HepG2 (cell line): ENCODE measurements around the gene IQSEC1. TPM values are rescaled to one million over a fixed set of nuclear protein-coding genes. Genes with fewer than 3 reads are reported as not detected.

ENCODE experiments used
- CBX5 ChIP-seq: sonication (generic); formaldehyde crosslinking; IDR thresholded peaks from 2 replicates; pipeline ENCODE4 v1.4.0; 2020; ENCODE audit warnings: missing genetic modification reagents, borderline replicate concordance
- EP300 ChIP-seq, 3 experiments: sonication (generic) in 1 of 3; formaldehyde crosslinking in 1 of 3; IDR thresholded peaks; 2 replicates each; pipeline versions ENCODE4 v1.5.1 to v1.6.1; 2011 to 2020; ENCODE audit warnings: low read depth in 2 of 3, low read length in 2 of 3, borderline replicate concordance in 1 of 3, improper control_type of control experiment in 1 of 3, mild to moderate bottlenecking in 1 of 3, missing genetic modification reagents in 1 of 3, moderate library complexity in 1 of 3
- FOXA1 ChIP-seq, 2 experiments: fragments of 450-650 bp in 1 of 2; sonication (generic) in 1 of 2; formaldehyde crosslinking in 1 of 2; IDR thresholded peaks; 2 replicates each; pipeline versions ENCODE4 v1.4.0 to v1.6.1; 2016 to 2020; ENCODE audit warnings: missing genetic modification reagents in 1 of 2
- FOXC1 ChIP-seq: sonication (generic); formaldehyde crosslinking; IDR thresholded peaks from 2 replicates; pipeline ENCODE4 v1.8.0; 2022; ENCODE audit warnings: mild to moderate bottlenecking, missing genetic modification reagents, borderline replicate concordance
- HOXA3 ChIP-seq: sonication (generic); formaldehyde crosslinking; IDR thresholded peaks from 2 replicates; pipeline ENCODE4 v1.5.0; 2020; ENCODE audit warnings: missing genetic modification reagents
- KDM6A ChIP-seq: IDR thresholded peaks from 2 replicates; pipeline ENCODE4 v1.6.1; 2016; ENCODE audit warnings: low read depth
- PCBP2 ChIP-seq: fragments of 200-400 bp; formaldehyde crosslinking; optimal IDR thresholded peaks from 2 replicates; pipeline ENCODE3; 2018; ENCODE audit warnings: low read length, low read depth; ENCODE audit not compliant: poor library complexity, severe bottlenecking
- PHF21A ChIP-seq: sonication (generic); formaldehyde crosslinking; IDR thresholded peaks from 2 replicates; pipeline ENCODE4 v1.5.0; 2020; ENCODE audit warnings: mild to moderate bottlenecking, missing genetic modification reagents
- SMAD1 ChIP-seq: sonication (generic); formaldehyde crosslinking; IDR thresholded peaks from 2 replicates; pipeline ENCODE4 v1.4.0; 2020; ENCODE audit warnings: missing genetic modification reagents, low read depth, mild to moderate bottlenecking, borderline replicate concordance
- SNRNP70 ChIP-seq: fragments of 200-400 bp; formaldehyde crosslinking; IDR thresholded peaks from 2 replicates; pipeline ENCODE4 v1.6.1; 2017; ENCODE audit warnings: mild to moderate bottlenecking, low read depth, low read length, moderate library complexity
- SOX5 ChIP-seq: IDR thresholded peaks from 2 replicates; pipeline ENCODE4 v1.6.1; 2016; ENCODE audit warnings: borderline replicate concordance
- ZC3H13 ChIP-seq: sonication (generic); formaldehyde crosslinking; IDR thresholded peaks from 2 replicates; pipeline ENCODE4 v1.8.1; 2023; ENCODE audit warnings: mild to moderate bottlenecking, missing genetic modification reagents, moderate library complexity
- ZNF18 ChIP-seq: sonication (generic); formaldehyde crosslinking; IDR thresholded peaks from 2 replicates; pipeline ENCODE4 v1.8.0; 2022; ENCODE audit warnings: mild to moderate bottlenecking, missing genetic modification reagents; ENCODE audit not compliant: insufficient replicate concordance
- ZNF317 ChIP-seq: sonication (generic); formaldehyde crosslinking; IDR thresholded peaks from 2 replicates; pipeline ENCODE4 v1.5.0; 2020; ENCODE audit warnings: mild to moderate bottlenecking, missing genetic modification reagents
- ZNF407 ChIP-seq: sonication (generic); formaldehyde crosslinking; IDR thresholded peaks from one replicate; pipeline ENCODE4 v1.5.1; 2020; ENCODE audit warnings: mild to moderate bottlenecking, missing genetic modification reagents; ENCODE audit errors: not compliant biosample characterization
- polyA plus RNA-seq, 8 experiments: library from polyadenylated mRNA; depleted of rRNA in 3 of 8; stranded (reverse) in 7 of 8; unstranded in 1 of 8; fragments of >200 nt; fragmentation: Illumina TruSeq in 4 of 8; extraction: Trizol in 4 of 8; gene quantifications; 2 replicates each; pipeline versions ENCODE4 v1.2.1 to v1.2.3, GENCODE V29; 2011 to 2016; ENCODE audit warnings: low read depth in 4 of 8, missing spikeins in 1 of 8, mixed read lengths in 1 of 8; ENCODE audit not compliant: insufficient read depth in 1 of 8
- total RNA-seq, 5 experiments: library from RNA; depleted of rRNA; stranded (reverse); fragments of >200 nt; fragmentation: Illumina TruSeq; extraction: Trizol; gene quantifications; 2 replicates each; pipeline ENCODE4 v1.2.3, GENCODE V29; 2016; ENCODE audit warnings: low read depth in 1 of 5
- TF ChIP-seq, protein P1 (sequence below): sonication (generic); formaldehyde crosslinking; IDR thresholded peaks from 2 replicates; pipeline ENCODE4 v1.4.0; 2020; ENCODE audit warnings: mild to moderate bottlenecking, low read depth, missing genetic modification reagents

The IQSEC1 gene
- total and polyA plus RNA-seq, 2 of the 13 experiments (the other 11 are each of a cell fraction or from before 2014, with no cell fraction given): 17.4 to 20.2 TPM

GRCh38 chr3:12984023-12984823 is 89.0 kb downstream of the IQSEC1 start (continued):
- TF ChIP-seq ZC3H13: no peak
- TF ChIP-seq SMAD1 (CRISPR knock-in tag): no peak
- TF ChIP-seq, protein P1, sequence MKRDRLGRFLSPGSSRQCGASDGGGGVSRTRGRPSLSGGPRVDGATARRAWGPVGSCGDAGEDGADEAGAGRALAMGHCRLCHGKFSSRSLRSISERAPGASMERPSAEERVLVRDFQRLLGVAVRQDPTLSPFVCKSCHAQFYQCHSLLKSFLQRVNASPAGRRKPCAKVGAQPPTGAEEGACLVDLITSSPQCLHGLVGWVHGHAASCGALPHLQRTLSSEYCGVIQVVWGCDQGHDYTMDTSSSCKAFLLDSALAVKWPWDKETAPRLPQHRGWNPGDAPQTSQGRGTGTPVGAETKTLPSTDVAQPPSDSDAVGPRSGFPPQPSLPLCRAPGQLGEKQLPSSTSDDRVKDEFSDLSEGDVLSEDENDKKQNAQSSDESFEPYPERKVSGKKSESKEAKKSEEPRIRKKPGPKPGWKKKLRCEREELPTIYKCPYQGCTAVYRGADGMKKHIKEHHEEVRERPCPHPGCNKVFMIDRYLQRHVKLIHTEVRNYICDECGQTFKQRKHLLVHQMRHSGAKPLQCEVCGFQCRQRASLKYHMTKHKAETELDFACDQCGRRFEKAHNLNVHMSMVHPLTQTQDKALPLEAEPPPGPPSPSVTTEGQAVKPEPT (CRISPR knock-in tag): no peak
- TF ChIP-seq PHF21A (CRISPR knock-in tag): no peak; the same call in 1 of the 2 replicates
- TF ChIP-seq FOXA1 (IDR thresholded peaks at IDR 0.05): no peak
- peak; percentile 29; the same call in 1 of the 2 replicates for TF ChIP-seq FOXA1 (CRISPR knock-in tag; IDR thresholded peaks at IDR 0.05)
- TF ChIP-seq FOXC1 (CRISPR knock-in tag): no peak
- no peak for TF ChIP-seq EP300 (IDR thresholded peaks at IDR 0.05; ENCODE audit: low read depth in 2 of 2, low read length in 2 of 2)
- TF ChIP-seq EP300 (CRISPR knock-in tag; IDR thresholded peaks at IDR 0.05; ENCODE audit: borderline replicate concordance): no peak
- no peak for TF ChIP-seq PCBP2
- 0 out of 2 replicates have a peak, but pooled peaks have one; percentile 48 for TF ChIP-seq ZNF317
- no peak for TF ChIP-seq SNRNP70
- no peak for TF ChIP-seq KDM6A
- no peak for TF ChIP-seq ZNF18
- TF ChIP-seq CBX5 (CRISPR knock-in tag): peak; percentile 50; the same call in 1 of the 2 replicates
- TF ChIP-seq ZNF407 (CRISPR knock-in tag): no peak
- no peak; the same call in 1 of the 2 replicates for TF ChIP-seq HOXA3 (CRISPR knock-in tag)
- no peak for TF ChIP-seq SOX5
